Activated CD4-positive, alpha-beta T cell treated with anti-CD3 and anti-CD28 coated beads for 48 hours (primary cell): ENCODE results near the gene GNRHR.
"Not testable (repeated sequence)": the region's sequence is repeated elsewhere in the genome, so short reads cannot be mapped to it uniquely, and the experiment has no call there.

ENCODE experiments used
- DNase-seq: peaks from one replicate; pipeline ENCODE4 v3.0.0-alpha.2; 2020

GNRHR gene

DNA sequence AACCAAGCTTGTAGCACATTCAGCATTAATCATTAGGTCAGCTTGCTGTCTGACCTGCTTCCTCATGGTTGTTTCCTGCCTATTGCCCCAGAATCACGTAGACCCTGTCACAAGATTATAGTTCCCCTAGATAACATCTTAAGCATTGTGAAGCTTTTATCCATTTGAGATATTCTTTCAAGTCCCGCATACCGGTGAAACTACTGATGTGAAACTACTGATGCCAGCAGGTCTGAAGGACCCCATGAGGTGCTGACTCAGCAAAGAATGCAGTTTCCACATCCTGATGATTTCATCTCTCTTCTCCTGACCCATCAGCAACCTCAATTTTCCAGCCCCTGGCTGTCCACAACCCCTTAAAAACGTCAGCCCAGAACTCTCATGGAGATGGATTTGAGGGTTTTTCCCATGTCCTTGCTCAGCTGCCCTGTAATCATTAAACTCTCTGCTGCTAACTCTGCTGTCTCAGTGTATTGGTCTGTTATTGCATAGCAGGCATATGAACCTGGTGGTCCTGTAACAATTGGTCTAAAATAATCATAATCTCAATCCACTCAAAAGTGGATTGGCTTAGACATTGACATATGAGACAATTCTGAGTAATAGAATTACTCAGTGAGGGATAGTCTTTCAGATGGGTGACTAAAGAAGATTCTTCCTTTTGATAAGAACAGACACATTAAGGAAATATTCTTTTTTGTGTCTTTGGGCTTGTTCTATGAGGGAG, 26.9 kb downstream of the GNRHR start:
- no peak for DNase-seq

DNA sequence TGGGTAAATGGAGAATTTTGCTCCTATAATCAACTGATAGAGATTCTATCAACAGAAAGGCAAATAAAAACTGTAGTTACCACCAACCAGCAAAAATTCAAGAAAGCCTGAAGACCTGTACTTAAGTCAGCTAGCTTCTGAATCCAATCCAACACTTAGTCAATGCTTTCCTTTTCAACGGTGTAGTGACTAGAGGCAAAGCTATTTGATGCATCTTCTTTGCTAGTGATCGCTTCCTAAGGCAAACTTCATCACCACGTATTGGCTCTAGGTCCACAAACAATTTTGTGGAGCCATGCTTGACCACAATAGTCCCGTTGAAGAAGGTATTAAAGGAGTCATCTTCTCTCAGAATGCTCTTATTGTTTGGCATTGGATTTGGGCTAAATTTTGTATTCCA, 28.2 kb downstream of the GNRHR start:
- DNase-seq = no peak

DNA sequence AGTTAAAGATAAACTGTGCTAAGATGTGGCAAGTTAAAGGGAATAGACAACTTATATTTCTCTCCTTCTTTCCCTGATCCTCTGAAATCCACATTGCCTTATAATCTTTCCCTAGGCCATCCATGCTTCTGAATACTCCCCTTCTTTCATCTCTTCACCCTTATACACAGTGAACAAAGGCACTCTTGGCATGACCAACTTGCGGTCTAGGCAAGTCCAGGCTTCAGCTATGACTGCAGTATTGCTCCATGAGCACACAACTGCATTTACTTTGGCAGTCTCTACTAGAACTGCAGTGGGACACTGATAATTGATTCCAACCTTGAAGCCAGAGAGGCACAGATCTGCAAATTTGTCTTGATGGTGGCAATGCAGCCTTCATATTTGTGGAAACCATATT, 29.1 kb downstream of the GNRHR start:
- DNase-seq = no peak

DNA sequence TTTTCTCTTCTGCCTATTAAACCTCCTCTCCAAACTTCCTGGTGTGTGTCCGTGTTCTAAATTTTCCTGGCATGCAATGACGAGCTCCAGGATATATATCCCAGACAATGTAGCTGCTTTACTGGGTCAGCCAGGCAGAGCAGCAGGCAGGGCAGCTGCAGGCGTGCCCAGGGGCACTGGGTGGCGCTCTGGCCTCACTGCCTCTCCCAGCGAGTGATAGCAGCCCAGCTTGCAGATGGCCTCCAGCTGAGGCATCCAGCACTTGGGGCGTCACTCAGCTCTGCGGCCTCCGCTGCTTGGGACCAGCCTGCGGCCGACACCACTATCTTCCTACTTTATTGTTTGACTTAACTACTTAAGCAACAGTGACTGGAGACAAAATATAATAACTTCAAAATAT, 30.2 kb downstream of the GNRHR start:
- no peak for DNase-seq

DNA sequence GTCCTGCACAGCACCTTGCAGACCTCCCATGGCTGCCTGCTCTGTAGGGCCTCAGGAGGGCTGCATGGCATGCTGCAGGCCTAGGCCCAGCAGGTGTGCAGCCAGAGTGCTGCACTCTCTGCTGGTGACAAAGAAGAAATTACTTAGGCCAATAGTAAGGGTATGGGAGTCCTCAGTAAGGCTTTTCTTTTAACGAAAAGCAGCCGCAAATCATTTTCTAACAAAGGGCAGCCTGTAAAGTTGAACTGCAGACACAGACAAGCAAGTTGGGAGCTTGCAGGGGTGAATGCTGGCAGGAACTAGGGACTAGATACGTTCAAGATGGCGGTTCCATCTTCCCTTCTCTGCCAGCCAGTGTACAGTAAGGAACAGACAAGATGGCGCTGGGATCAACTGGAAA, 30.8 kb downstream of the GNRHR start:
- no peak for DNase-seq

DNA sequence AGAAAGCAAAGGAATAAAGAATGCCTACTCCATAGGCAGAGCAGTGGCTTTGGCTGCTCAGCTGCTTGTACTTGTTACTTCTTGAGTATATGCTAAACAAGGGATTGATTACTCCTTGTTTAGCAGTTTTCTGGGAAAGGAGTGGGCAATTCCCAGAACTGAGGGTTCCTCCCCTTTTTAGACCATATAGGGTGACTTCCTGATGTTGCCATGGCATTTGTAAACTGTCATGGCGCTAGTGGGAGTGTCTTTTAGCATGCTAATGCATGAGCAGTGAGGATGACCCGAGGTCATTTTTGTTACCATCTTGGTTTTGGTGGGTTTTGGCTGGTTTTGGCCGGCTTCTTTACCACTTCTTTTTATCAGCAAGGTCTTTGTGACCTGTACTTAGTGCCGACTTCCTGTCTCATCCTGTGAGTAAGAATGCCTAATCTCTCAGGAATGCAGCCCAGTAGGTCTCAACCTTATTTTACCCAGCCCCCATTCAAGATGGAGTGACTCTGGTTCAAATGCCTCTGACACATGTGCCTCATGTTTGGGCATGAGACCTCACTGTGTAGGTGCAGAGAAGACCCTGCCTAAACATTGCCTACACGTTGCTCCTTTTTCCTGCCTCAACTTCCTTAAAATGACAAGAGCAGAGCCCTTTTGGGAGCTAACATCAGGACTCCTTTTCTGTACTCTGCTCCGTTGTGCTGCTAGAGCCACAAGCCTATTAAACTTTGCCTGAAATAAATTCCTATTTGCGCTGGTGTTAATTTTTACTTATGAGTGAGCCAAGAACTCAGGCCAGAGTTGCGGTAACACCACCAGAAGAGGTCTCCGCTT, 32.2 kb downstream of the GNRHR start:
- DNase-seq = no peak

DNA sequence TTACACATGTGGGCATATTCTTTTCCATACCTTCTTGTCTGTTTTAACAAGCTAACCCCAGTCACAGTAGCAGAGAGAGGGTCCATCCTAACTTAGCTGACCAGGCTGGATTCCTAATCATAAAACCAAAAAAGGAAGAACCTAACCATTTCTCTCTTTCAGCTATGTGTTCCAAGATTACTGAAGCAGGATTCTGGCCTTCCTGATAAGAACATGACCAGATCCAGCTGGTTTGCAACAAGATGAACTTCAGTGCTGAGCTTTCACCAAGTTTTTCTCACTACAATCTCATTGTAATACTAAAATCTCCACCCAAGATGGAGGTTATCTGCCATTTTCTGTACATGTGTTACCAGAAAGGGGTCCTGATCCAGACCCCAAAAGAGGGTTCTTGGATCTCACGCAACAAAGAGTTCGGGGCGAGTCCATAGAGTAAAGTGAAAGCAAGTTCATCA, 32.8 kb downstream of the GNRHR start:
- no peak for DNase-seq

DNA sequence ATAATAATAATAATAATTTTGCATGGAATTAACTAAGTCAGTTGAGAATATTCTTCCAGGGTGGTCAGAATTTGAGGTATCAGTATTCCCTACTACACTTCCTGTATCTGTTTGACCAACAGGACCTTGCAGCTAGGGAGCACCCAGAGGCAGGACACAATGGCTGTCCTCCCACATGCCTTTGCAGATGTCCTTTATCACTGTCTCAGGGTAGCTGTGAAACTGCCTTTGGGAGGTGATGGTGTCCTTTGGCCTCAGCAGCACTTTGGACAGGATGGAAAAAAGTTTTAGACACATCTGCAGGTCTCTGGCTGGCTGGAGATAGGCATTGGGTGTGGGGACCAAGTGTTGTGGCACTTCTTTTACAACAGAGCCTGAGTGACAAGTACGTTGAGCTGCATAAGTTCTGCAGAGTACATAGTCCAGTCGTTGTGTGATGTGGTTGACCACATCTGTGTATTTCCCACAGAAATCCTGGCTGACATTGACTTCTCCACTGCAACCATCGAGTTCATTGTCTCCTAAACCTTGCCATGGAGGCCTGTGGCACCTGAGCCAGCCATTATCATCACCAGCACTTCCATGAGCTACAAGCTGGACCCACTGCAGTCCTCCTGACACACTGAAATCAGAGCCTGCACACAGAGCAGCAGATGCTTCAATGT, 34.1 kb downstream of the GNRHR start:
- DNase-seq = no peak

DNA sequence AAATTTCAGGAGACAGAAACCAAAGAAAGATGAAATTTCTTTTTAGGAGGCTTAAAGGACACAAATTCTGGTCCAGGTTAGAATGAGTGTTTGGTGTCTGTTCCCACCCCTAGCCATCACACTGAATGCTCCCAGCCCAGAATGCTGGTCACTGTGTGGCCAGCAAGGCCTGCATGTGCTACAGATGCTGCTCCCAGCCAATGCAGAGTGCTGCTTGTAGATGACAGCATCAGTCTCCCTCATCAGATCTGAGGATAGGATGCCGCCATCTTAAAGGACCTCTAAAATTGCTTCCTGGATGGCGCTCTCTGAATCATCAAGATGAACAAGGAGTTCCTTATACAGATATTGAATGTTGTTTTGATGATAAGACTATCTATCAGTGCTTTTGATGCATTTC, 35.3 kb downstream of the GNRHR start:
- DNase-seq = no peak

DNA sequence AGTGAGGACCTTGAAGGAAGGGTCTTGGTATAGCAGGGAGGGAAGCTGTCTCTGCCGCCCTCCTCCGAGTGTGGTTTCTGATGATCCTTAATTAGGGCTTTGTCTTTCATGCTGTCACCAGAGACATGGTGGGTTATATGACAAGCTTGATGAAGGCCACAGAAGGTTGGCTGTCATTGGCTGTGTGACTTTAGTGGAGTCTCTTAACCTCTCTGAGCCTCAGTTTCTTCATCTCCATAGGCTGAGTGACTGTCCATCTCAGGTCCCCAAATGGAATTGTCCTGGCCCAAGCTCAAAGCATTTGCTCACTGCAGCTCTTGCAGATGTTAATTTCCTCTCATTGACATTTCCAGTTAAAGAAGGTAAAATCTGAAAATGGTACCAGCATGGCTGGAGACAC, 36.6 kb downstream of the GNRHR start:
- no peak for DNase-seq

DNA sequence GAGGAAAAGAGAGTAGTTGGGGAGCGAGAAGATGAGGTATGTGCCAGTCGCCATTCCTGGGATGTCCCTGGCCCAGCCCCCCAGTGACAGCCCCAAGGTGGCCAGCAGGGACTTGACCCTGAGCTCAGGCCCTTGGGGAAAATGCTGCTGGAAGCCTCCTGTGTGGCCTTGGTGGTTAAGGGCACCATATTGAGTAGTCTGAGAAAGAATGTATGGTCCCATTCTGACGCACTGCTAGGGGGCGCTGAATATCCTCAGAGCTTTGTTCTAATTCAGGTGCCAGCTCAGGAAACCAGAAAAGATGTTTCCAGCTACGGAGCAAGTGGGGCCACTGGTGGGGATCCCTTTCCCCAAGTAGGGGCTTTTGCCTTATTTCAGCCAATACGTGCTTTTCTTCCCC, 39.2 kb downstream of the GNRHR start:
- no peak for DNase-seq

DNA sequence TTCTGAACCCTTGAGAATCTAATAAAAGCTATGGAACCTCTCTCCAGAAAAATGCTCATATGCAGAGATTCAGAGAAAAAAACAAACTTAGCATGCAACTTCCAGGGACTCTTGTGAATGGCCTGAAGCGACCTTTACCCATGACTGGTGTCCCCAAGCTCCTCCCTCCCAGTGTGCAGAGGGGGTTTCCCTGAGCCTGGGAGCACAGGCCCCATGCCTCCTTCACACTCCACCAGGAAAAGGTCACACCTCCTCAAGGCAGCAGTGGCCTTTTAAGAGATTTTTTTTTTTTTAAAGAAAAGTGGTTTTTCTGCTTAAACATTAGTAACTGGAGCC, 40.0 kb downstream of the GNRHR start:
- DNase-seq = peak; percentile 63

DNA sequence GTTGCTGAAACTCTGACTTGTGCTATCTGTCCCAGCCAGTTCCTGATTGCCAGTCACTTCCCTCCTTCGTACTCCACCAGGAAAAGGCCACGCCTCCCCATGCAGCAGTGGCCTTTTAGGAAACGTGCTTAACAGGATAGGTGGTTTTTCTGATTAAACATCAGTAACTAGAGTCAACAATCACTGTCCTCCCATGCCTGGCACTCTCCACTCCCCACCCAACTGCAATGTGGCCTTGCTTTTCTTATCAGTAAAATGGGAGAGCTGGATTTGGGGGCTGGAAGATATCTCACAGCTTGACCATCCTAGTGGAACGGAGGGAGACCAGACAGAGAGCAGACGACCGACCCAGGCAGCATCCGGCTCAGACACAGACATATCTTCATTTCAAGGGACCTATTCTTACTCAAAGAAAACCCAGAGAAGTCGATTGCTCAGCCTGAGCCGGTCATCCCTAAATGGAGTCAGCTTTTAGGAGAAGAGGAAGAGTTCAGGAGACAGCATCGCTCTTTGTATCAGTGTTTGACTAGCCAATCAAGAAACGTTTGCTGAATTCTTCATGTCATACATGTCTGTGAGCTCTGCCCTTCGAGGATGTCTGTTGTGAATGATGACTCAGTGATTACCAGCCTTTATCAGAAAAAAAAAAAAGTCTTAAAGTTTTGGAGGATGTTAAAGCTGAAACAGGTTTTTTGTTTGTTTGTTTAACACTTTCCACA, 40.5 kb downstream of the GNRHR start:
- no peak for DNase-seq

DNA sequence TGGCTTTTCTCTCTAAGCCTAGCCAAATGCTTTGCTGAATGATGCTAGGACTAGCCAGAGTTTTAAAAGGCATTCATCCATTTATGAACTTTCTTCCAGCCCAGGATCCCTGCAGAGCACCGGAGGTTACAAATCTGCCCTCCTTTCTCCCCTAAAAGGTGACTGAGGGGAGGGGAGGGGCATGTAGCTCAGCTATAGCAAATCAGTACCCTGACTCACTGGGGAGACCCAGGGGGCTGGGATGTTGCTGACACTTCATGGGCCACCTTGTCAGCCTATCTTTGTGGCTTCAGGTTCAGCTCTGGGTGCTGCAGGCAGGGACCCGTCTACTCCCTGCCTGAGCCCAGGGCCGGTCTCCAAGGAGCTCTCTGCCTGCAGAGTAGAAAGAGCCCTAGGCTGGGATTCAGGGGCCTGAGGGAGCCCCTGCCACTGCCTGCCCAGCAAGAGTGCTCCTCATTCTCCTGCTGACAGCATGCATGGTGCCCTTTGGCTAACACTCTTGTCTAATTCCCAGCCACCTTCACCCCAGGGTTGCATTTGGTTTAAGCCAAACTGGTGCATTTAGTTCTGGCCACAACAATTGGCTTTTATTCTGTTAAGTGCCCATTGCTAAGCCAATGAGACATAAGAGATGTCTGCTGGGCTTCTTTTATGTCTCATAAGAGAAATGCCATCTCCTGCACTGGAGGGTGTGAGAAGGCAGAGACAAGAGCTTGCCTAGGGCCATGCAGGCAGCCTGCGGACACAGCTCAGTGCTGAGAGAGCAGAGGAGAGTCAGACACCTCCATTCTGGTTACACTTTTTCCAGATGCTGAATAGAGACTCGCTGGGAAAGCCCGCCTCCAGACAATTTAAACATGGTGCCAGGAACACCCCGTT, 41.3 kb downstream of the GNRHR start:
- no peak for DNase-seq

DNA sequence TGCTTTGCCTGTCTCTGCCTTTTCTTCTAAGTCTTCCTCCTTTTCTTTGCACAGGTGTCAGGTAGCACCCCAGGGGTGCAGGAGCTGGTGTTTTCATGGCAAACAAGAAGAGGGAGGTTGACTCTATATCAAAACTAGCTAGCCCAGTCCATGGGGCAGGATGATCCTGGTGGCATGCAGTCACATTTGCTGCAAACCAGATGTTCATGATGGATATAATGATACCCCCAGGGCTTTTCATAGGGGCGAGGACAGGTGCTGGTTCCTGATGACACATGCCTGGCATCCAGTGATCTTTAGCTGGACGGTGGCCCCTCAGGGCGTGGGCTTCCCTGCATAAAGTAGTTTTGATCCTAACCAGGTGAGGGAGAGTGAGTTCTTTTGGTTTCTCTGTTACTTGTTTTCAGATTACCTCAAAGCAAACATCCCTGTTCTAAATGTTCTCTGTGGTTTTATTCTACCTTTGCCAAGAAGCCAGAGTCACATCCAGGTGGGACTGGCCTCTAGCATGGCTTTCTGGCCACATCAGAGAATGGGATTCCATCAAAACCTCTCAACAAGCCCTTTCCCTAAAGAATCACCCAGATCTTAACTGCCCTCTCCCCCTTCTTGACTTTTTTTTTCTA, 42.1 kb downstream of the GNRHR start:
- no peak for DNase-seq

DNA sequence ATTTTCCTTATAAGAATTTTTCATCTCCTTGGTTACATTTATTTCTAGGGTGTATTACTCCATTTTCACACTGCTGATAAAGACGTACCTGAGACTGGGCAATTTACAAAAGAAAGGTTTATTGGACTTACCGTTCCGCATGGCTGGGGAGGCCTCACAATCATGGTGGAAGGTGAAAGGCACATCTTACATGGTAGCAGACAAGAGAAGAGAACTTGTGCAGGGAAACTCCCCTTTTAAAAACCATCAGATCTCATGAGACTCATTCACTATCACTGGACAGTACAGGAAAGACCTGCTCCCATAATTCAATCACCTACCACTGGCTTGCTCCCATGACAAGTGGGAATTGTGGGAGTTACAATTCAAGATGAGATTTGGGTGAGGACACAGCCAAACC, 47.5 kb downstream of the GNRHR start:
- DNase-seq = not testable (repeated sequence)

DNA sequence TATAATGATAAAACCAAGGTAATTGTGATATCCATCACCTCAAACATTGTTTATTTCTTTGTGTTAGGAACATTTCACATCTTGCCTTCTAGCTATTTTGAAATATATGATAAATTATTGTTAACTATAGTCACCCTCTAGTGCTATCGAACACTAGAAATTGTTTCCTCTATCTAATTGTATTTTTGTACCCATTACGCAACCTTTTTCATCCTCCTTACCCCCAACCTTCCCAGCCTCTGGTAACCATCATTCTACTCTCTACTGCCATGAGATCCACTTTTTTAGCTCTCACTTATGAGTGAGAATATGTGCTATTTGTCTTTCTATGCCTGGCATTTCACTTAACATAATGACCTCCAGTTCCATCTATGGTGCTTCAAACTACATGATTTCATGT, 49.3 kb downstream of the GNRHR start:
- DNase-seq = no peak

DNA sequence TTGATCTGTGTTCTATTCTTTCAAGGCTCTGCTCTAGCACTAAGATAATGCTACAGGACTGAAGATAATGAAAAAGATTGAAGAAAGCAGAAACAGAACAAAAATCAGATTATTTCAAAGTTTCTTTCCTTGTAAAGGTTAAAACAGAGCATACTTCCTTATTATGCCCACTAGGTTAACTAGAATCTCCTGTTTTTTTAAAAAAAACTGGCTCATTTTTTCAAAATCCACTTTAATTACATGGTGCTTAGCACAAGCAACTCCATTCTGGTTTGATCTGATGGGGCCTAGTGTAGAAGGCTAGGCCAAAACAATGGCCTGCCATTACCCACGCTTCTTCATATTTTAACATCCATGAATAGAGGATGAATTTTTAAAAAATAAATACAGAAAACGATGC, 52.0 kb downstream of the GNRHR start:
- no peak for DNase-seq

DNA sequence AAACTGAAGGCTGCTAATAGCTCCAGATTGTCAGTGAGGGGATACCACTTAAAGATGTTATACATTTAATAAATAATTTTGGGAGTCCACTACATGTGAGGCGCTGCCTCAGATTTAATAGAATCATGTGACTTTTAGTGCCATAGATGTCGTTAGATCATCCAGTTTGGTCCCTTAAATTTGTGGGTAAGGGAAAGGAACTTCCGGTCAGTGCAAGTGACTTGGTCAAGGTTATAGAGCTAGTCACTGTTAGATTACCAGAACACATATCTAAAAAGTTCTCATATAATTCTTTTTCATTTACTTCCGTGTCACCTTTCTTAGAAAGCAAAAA, 52.7 kb downstream of the GNRHR start:
- no peak for DNase-seq

DNA sequence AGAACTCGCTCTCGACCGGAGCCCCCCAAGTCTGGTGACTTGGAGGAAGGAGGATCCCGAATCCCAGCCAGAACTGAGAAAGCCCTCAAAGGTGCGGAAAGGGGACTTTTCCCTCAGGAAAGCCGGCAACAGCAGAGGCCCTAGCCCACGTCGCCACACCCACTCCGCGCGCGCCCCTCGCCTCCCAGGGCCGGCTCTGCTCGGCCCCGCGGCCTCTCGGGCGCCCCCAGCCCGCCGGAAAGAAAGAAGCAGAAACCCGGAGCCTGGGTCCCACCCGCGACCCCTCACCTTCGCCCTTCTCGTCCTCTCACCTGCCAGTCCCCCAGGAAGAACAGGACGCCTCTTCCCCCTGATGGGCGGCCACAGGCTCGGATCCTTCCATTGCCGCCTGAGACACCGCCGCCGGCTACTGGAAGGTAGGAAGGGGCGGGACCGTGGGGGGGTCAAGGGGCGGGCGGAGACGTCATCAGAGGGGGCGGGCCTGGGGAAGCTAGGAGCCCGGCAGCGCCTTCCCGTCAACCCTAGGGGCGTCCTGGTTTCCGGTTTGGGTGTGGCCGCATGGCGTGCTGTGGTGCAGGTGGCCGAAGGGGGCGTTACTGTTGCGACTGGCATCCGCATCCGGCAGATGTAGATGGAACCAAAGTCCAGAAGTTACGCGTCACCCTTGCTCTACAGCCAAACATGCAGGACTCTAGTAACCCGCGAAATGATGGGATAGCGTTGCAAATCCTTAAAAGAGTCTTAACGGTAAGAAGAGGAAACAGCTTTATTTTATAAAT, 53.3 kb downstream of the GNRHR start, which contains the start of gene UBA6:
TSS of gene UBA6 (minus strand) at position 418 of the 779 bp plus-strand sequence. CDS start at position 382, 36 bp downstream.
- peak; percentile 97 for DNase-seq
